ENCODE measurements around the gene ADORA2A.
"Not testable (repeated sequence)": the region's sequence is repeated elsewhere in the genome, so short reads cannot be mapped to it uniquely, and the experiment has no call there.

ADORA2A gene

DNA sequence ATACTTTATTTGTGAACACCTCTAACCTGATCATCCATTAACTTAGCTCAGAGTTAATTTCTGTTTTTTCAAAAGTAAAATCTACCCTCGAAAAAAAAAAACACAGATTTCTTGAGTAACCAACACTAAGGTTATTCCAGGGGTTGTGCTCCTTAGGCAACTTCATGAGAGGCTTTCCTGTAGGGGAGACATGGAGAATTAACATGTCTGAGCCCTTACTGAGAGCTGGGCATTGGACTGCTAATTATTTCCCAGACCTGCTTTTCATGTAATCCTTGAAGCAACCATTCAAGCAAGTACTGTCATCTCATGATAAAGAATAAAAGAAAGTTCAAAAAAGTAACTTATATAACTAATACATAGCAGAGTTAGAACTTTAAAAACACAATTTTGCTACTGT, 54.2 kb downstream of the ADORA2A start:
- Histone ChIP-seq H3K27me3 (ENCODE audit: control insufficient read depth, insufficient read depth, low read length) (no peaks in the 10 kb centered on the region), H3K36me3 (ENCODE audit: control insufficient read depth, insufficient read depth, low read length) (no peaks in the 10 kb centered on the region), H3K27ac (ENCODE audit: low read depth, low read length) (no peak overlapping the region), H3K4me1 (ENCODE audit: control insufficient read depth, insufficient read depth, low read length) (no peaks in the 10 kb centered on the region), H3K4me3 (ENCODE audit: low read length) (no peak overlapping the region), H3K9ac (ENCODE audit: low read length) (no peak overlapping the region)

DNA sequence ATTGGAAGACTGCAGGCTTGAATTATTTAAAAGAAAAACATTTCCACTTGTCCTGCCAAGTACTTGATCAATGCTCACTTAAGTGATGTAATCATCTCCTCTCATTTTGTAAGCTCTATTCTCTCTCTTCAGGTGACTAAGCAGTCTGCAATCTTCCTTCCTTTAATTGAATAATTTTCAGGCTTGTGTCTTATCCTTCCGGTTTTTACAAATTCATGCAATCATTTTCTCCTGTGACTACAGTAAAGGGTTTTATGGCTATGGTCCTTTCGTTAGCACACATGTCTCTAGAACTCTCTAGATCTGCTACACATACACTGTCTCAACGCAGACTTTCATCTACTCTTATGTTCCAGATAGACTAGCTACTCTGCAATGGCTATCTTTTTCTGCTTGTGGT, 55.2 kb downstream of the ADORA2A start:
- no peak overlapping the region for H3K4me3 ChIP-seq (ENCODE audit: low read length)
- no peak overlapping the region for H3K9ac ChIP-seq (ENCODE audit: low read length)
- no peaks in the 10 kb centered on the region for H3K4me1 ChIP-seq (ENCODE audit: control insufficient read depth, insufficient read depth, low read length)
- no peak overlapping the region for H3K27ac ChIP-seq (ENCODE audit: low read depth, low read length)
- no peaks in the 10 kb centered on the region for H3K36me3 ChIP-seq (ENCODE audit: control insufficient read depth, insufficient read depth, low read length)
- no peaks in the 10 kb centered on the region for H3K27me3 ChIP-seq (ENCODE audit: control insufficient read depth, insufficient read depth, low read length)

- H3K36me3 ChIP-seq (ENCODE audit: control insufficient read depth, insufficient read depth, low read length), result no peaks in the 10 kb centered on the region
- H3K27ac ChIP-seq (ENCODE audit: low read depth, low read length), result no peak overlapping the region
- H3K9ac ChIP-seq (ENCODE audit: low read length), result no peak overlapping the region
- no peaks in the 10 kb centered on the region for H3K4me1 ChIP-seq (ENCODE audit: control insufficient read depth, insufficient read depth, low read length)
- no peaks in the 10 kb centered on the region for H3K27me3 ChIP-seq (ENCODE audit: control insufficient read depth, insufficient read depth, low read length)
- H3K4me3 ChIP-seq (ENCODE audit: low read length), result no peak overlapping the region
Measured at GRCh38 chr22:24482998-24483397, 55.6 kb downstream of the ADORA2A start.

DNA sequence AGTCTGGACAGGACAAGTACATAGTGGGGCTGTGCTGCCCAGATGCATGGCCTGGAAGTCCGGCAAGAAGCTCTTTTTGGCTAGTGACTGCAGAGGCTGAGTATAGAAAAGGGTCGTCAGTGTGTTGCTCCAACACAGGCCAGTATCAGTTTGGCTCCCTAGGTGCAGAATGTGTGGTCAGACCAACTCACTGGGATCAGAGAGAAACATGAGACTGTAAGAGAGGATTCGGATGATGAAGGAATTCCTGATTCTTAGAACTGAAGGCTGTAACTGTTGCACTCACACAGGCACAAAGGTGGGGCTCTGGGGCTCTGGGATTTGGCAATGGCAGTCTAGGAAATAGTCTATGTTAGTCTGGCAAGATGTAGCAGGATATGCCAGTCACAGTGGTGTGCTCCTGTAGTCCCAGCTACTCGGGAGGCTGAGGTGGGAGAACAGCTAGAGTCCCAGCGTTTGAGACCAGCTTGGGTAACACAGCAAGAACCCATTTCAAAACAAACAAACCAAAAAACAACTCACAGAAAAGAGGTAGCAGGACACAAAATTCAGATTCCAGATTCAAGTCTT, 56.7 kb downstream of the ADORA2A start:
- Histone ChIP-seq H3K27me3 (ENCODE audit: control insufficient read depth, insufficient read depth, low read length) (no peaks in the 10 kb centered on the region), H3K27ac (ENCODE audit: low read depth, low read length) (no peak overlapping the region), H3K9ac (ENCODE audit: low read length) (no peak overlapping the region), H3K4me1 (ENCODE audit: control insufficient read depth, insufficient read depth, low read length) (no peaks in the 10 kb centered on the region), H3K36me3 (ENCODE audit: control insufficient read depth, insufficient read depth, low read length) (no peaks in the 10 kb centered on the region), H3K4me3 (ENCODE audit: low read length) (no peak overlapping the region)

DNA sequence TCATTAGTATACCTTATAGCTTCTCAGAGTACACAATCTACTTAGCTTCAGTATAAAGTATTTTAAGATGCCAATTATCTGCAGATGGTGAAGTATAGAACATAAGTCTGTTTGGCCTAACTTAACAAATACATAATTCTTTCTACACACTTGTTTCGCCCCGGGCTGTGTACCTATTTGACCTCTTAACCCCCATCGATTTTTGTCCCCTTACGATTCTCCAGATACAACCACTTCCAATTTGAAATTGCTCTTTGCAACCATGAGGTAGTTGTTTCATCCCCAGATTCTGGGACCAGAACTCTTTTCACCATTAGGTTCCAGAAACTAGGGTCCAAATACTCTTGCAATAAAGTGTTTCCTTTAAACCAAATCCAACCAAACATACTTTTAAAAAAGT, 57.8 kb downstream of the ADORA2A start:
- Histone ChIP-seq H3K4me3 (ENCODE audit: low read length) (no peak overlapping the region), H3K4me1 (ENCODE audit: control insufficient read depth, insufficient read depth, low read length) (no peaks in the 10 kb centered on the region), H3K36me3 (ENCODE audit: control insufficient read depth, insufficient read depth, low read length) (no peaks in the 10 kb centered on the region), H3K27me3 (ENCODE audit: control insufficient read depth, insufficient read depth, low read length) (no peaks in the 10 kb centered on the region), H3K27ac (ENCODE audit: low read depth, low read length) (no peak overlapping the region), H3K9ac (ENCODE audit: low read length) (no peak overlapping the region)

DNA sequence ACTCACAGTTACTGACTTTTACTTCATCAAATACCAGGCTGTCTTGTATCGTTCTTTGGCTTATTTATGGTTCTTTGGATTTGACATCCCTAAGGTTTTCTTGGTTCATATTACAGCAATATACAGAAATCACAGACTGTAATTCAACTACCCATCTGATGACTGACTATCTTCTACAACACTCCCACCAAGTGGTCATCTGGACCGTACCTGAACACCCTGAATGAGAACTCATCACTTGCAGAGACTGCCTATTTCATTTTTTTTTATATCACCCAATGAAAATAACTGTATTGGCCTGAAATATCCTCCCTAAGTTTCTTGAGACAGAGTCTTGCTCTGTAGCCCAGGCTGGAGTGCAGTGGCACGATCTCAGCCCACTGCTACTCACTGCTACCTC, 58.2 kb downstream of the ADORA2A start:
- Histone ChIP-seq H3K4me3 (ENCODE audit: low read length) (no peak overlapping the region), H3K27ac (ENCODE audit: low read depth, low read length) (no peak overlapping the region), H3K36me3 (ENCODE audit: control insufficient read depth, insufficient read depth, low read length) (no peaks in the 10 kb centered on the region), H3K4me1 (ENCODE audit: control insufficient read depth, insufficient read depth, low read length) (no peaks in the 10 kb centered on the region), H3K27me3 (ENCODE audit: control insufficient read depth, insufficient read depth, low read length) (no peaks in the 10 kb centered on the region), H3K9ac (ENCODE audit: low read length) (no peak overlapping the region)

DNA sequence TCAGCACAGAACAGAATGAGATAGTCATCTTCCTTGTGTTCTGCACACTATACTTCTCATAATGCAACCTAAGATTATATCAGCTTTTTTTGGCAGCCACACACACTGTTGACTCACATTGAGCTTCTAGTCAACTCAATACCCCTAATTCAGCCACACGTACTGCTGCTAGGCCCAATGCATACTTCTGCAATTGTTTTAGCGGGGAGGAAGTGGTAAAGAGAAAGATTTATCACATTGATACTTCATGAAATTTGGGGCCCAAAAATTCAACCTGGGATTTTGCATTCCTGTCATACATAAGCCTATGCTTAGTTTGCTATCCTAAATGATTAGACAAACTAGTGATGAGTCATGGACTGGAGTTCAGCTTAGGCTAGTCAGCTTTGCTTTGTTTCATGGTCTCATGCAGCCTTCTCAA, 59.1 kb downstream of the ADORA2A start:
- no peaks in the 10 kb centered on the region for H3K27me3 ChIP-seq (ENCODE audit: control insufficient read depth, insufficient read depth, low read length)
- no peak overlapping the region for H3K9ac ChIP-seq (ENCODE audit: low read length)
- H3K4me1 ChIP-seq (ENCODE audit: control insufficient read depth, insufficient read depth, low read length), result no peaks in the 10 kb centered on the region
- H3K36me3 ChIP-seq (ENCODE audit: control insufficient read depth, insufficient read depth, low read length), result no peaks in the 10 kb centered on the region
- no peak overlapping the region for H3K27ac ChIP-seq (ENCODE audit: low read depth, low read length)
- no peak overlapping the region for H3K4me3 ChIP-seq (ENCODE audit: low read length)

- H3K27ac ChIP-seq (ENCODE audit: low read depth, low read length), result no peak overlapping the region
- H3K4me3 ChIP-seq (ENCODE audit: low read length), result no peak overlapping the region
- no peak overlapping the region for H3K9ac ChIP-seq (ENCODE audit: low read length)
- no peaks in the 10 kb centered on the region for H3K4me1 ChIP-seq (ENCODE audit: control insufficient read depth, insufficient read depth, low read length)
- H3K36me3 ChIP-seq (ENCODE audit: control insufficient read depth, insufficient read depth, low read length), result no peaks in the 10 kb centered on the region
- H3K27me3 ChIP-seq (ENCODE audit: control insufficient read depth, insufficient read depth, low read length), result peaks cover 2% of the 10 kb centered on the region
Measured at GRCh38 chr22:24489011-24489410, 61.6 kb downstream of the ADORA2A start.

DNA sequence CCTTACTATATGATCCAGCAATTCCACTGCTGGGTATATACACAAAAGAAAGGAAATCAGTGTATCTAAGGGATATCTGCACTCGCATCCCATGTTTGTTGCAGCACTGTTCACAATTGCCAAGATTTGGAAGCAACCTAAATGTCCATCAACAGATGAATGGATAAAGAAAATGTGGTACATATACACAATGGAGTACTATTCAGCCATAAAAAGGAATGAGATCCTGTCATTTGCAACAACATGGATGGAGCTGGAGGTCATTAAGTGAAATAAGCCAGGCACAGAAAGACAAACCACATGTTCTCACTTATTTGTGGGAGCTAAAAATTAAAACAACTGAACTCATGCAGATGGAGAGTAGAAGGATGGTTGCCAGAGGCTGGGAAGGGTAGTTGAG, 62.0 kb downstream of the ADORA2A start:
- not testable (repeated sequence) for H3K27ac ChIP-seq (ENCODE audit: low read depth, low read length); H3K4me1 ChIP-seq (ENCODE audit: control insufficient read depth, insufficient read depth, low read length); H3K9ac ChIP-seq (ENCODE audit: low read length); H3K36me3 ChIP-seq (ENCODE audit: control insufficient read depth, insufficient read depth, low read length); H3K4me3 ChIP-seq (ENCODE audit: low read length); H3K27me3 ChIP-seq (ENCODE audit: control insufficient read depth, insufficient read depth, low read length)
